Spleen (tissue), 11 donors: Measurements from ENCODE around the gene TMEM204. TPM values are rescaled to one million over a fixed set of nuclear protein-coding genes. Genes with fewer than 3 reads are reported as not detected.

Source experiments
- DNase-seq: peaks from one replicate; pipeline ENCODE4 v3.0.0-alpha.2; 2020
- H3K27ac ChIP-seq, 8 donors: fragments of 200-600 bp; sonication (generic) in 7 of 8; 1 replicate in 4 of 8; 2 replicates in 4 of 8; pipeline versions ENCODE4 v1.5.0 to v1.8.0; 2016 to 2021; ENCODE audit warnings: inconsistent platforms in 4 of 8, mild to moderate bottlenecking in 4 of 8, moderate library complexity in 1 of 8
- H3K27me3 ChIP-seq, 7 donors: fragments of 200-600 bp; sonication (generic) in 6 of 7; replicated peaks in 1 of 7; 1 replicate in 4 of 7; 2 replicates in 3 of 7; pipeline versions ENCODE4 v1.5.0 to v1.8.0; 2016 to 2021; ENCODE audit warnings: inconsistent platforms in 3 of 7, mild to moderate bottlenecking in 1 of 7
- H3K36me3 ChIP-seq, 6 donors: fragments of 200-600 bp; sonication (generic) in 5 of 6; 1 replicate in 4 of 6; 2 replicates in 2 of 6; pipeline versions ENCODE4 v1.5.0 to v1.8.0; 2016 to 2021; ENCODE audit warnings: inconsistent platforms in 2 of 6
- H3K4me1 ChIP-seq, 6 donors: fragments of 200-600 bp; sonication (generic) in 5 of 6; 1 replicate in 3 of 6; 2 replicates in 3 of 6; pipeline versions ENCODE4 v1.5.0 to v1.8.0; 2016 to 2021; ENCODE audit warnings: inconsistent platforms in 3 of 6
- H3K4me3 ChIP-seq, 8 donors: fragments of 200-600 bp; sonication (generic) in 7 of 8; 1 replicate in 4 of 8; 2 replicates in 4 of 8; pipeline versions ENCODE4 v1.5.0 to v1.8.0; 2016 to 2021; ENCODE audit warnings: inconsistent platforms in 4 of 8, mild to moderate bottlenecking in 4 of 8, moderate library complexity in 2 of 8
- H3K9me3 ChIP-seq, 8 donors: fragments of 200-600 bp; sonication (generic) in 7 of 8; 1 replicate in 4 of 8; 2 replicates in 4 of 8; pipeline versions ENCODE4 v1.5.0 to v1.8.0; 2016 to 2021; ENCODE audit warnings: inconsistent platforms in 4 of 8
- POLR2A ChIP-seq, 3 donors: fragments of 450-650 bp; IDR thresholded peaks; one replicate each; pipeline ENCODE4 v1.5.1; 2017; ENCODE audit warnings: antibody characterized with exemption in 3 of 3, mild to moderate bottlenecking in 1 of 3
- POLR2AphosphoS5 ChIP-seq, 3 donors: sonication (generic); formaldehyde crosslinking; IDR thresholded peaks; one replicate each; pipeline ENCODE4 v1.5.1; 2017; ENCODE audit warnings: antibody characterized with exemption in 3 of 3
- WGBS, 5 donors: extraction: QIAGEN DNeasy Blood & Tissue Kit in 3 of 5; methylation state at CpG; one replicate each; pipeline versions ENCODE4 v1.1.5 to v1.1.7; 2013 to 2018; 5-methylcytosine and 5-hydroxymethylcytosine counted together
- intact Hi-C: fragments of 100-400 bp; cut with DNase I; formaldehyde crosslinking; loops from one replicate; pipeline ENCODE4 v1.15.0; 2023; ENCODE audit warnings: low total_unique reads
- polyA plus RNA-seq, 3 donors: library from polyadenylated mRNA; stranded (reverse); fragments of 200-250 nt; gene quantifications; one replicate each; pipeline ENCODE4 v1.2.1, GENCODE V29; 2013
- total RNA-seq, 7 donors: library from RNA; depleted of rRNA in 3 of 7; stranded (reverse); fragments of >200 nt in 3 of 7; fragmentation: NEBNext Ultra II Directional in 4 of 7; extraction: Animal tissue kit (Norgen Biotek cat#: 25700) in 4 of 7; gene quantifications; one replicate each; pipeline versions ENCODE4 v1.1.0 to v1.2.1, GENCODE V29; 2016 to 2021
- TF ChIP-seq, protein P1 (sequence below), 11 experiments: fragments of 200-600 bp in 7 of 11; fragments of 450-650 bp in 4 of 11; sonication (generic) in 4 of 11; IDR thresholded peaks in 8 of 11; conservative IDR thresholded peaks in 3 of 11; 1 replicate in 7 of 11; 2 replicates in 4 of 11; pipeline versions ENCODE4 v1.4.0 to v1.8.0; 2016 to 2021; ENCODE audit warnings: antibody characterized with exemption in 11 of 11, inconsistent platforms in 4 of 11, mild to moderate bottlenecking in 1 of 11
- donor health status: healthy with polysubstance abuse.
- donor health status: DM: no; HTN: no; CAD: no; lungs with moderate emphysema.
- donor health status: DM: no; HTN: no; CAD: no.
- donor health status: Bipolar disorder and iron deficiency.
- donor health status: healthy.
- donor health status: DM: no; HTN: no; CAD: no.
- donor health status: DM: yes; HTN: yes; CAD: no.

The TMEM204 gene
- total and polyA plus RNA-seq, 10 donors: 10.1 to 47.1 (median 23.1) TPM

DNA sequence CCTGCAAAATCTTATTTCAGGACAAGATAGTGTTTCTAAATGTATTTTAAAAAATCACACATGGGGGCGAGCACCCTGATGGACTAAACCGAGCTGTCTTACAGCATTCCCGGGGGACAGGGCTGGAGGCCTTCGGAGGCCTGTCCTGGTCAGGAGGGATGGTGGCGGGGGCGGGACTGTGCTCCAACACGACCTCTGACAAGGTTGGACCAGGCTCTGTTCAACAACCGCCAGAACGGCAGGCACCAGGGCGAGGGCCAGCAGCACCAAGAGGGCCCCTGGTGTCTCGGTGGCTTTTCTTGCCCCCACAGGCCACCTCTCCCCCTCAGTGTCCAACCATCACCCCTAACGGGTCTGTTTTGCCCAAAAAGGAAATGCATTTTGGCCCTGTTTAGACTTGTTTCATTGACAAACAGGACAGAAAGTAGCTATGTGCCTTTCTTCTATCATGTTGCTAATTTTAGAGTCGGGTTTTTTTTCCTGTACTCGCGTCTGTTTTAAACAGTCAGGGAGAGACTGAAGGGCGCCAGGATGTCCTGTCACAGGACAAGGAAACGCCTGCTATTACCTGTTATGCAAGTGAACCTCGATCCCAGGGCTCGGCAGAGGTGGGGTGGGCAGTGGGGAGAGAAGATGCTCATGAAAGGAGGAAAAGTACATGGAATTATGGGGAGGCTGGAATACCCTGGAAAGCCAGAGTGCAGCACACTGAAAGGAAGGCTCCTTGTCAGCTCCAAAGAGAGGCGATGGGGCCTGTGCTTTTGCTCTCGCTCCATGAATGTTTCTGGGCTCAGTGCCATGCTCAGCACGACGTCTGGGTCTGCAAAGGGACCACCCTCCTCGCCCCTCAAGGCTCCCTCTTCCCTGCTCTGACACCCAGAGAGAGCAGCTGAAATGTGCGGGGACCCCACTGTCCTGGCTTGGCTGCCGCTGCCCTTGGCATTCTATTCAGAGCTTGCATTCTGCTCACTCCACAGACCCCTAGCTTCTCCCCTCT, 11.9 kb downstream of the TMEM204 start:
- Histone ChIP-seq H3K4me3 (peak overlapping the region in 2 of 8 donors; percentile 10 to 17), H3K27ac (peak overlapping the region; percentile 72 to 90 (median 81)), H3K4me1 (peaks cover 47 to 93% (median 72%) of the 10 kb centered on the region in 6 donors), H3K36me3 (peaks cover 0 to 70% (median 15%) of the 10 kb centered on the region in 6 donors), H3K9me3 (no peaks in the 10 kb centered on the region), H3K27me3 (no peaks in the 10 kb centered on the region)
- no peak for DNase-seq
- no peak for TF ChIP-seq POLR2A (IDR thresholded peaks at IDR 0.05)
- peak; percentile 35 to 69 (median 61) for TF ChIP-seq POLR2AphosphoS5 (IDR thresholded peaks at IDR 0.05)
- TF ChIP-seq, protein P1, sequence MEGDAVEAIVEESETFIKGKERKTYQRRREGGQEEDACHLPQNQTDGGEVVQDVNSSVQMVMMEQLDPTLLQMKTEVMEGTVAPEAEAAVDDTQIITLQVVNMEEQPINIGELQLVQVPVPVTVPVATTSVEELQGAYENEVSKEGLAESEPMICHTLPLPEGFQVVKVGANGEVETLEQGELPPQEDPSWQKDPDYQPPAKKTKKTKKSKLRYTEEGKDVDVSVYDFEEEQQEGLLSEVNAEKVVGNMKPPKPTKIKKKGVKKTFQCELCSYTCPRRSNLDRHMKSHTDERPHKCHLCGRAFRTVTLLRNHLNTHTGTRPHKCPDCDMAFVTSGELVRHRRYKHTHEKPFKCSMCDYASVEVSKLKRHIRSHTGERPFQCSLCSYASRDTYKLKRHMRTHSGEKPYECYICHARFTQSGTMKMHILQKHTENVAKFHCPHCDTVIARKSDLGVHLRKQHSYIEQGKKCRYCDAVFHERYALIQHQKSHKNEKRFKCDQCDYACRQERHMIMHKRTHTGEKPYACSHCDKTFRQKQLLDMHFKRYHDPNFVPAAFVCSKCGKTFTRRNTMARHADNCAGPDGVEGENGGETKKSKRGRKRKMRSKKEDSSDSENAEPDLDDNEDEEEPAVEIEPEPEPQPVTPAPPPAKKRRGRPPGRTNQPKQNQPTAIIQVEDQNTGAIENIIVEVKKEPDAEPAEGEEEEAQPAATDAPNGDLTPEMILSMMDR (IDR thresholded peaks at IDR 0.05 in 8 of 11, conservative IDR thresholded peaks at IDR 0.05 in 3 of 11): no peak
- intact Hi-C loops: no loop called here
- 28 to 42% (median 38%) methylated on average over 25 to 26 of the region's 26 CpGs for WGBS, 5 donors

DNA sequence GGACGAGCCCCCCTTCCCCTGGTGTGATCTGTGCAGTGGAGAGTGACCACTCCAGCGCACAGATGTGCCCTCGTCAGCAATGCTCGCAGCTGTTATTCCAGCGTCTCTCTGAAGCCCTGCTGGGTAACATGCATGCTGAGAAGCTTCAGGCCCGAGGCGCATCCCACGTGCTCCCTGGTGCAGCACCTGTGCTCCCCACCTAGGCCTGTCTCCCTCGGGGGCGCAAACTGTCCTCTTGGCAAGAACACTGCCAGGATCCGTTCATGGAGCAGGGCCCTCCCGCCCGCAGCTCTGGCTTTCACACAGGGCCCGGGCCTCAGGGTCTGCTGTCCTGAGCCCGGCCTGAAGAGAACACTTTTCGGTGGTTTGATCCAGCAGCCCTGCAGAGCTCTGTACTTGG, 13.0 kb downstream of the TMEM204 start:
- H3K36me3 ChIP-seq: peaks cover 0 to 69% (median 15%) of the 10 kb centered on the region in 6 donors
- no peak for DNase-seq
- intact Hi-C loops: no loop called here
- no peaks in the 10 kb centered on the region for H3K9me3 ChIP-seq
- no peaks in the 10 kb centered on the region for H3K27me3 ChIP-seq
- peak overlapping the region in 5 of 8 donors; percentile 77 to 90 (median 86) for H3K27ac ChIP-seq
- peaks cover 47 to 92% (median 70%) of the 10 kb centered on the region in 6 donors for H3K4me1 ChIP-seq
- WGBS, 5 donors: 80 to 88% (median 85%) methylated on average over 1 to 16 of the region's 16 CpGs
- H3K4me3 ChIP-seq: no peak overlapping the region
- TF ChIP-seq, protein P1 (IDR thresholded peaks at IDR 0.05 in 8 of 11, conservative IDR thresholded peaks at IDR 0.05 in 3 of 11): no peak
- TF ChIP-seq POLR2A (IDR thresholded peaks at IDR 0.05): no peak
- TF ChIP-seq POLR2AphosphoS5 (IDR thresholded peaks at IDR 0.05): peak in 1 of 3 donors; percentile 7

DNA sequence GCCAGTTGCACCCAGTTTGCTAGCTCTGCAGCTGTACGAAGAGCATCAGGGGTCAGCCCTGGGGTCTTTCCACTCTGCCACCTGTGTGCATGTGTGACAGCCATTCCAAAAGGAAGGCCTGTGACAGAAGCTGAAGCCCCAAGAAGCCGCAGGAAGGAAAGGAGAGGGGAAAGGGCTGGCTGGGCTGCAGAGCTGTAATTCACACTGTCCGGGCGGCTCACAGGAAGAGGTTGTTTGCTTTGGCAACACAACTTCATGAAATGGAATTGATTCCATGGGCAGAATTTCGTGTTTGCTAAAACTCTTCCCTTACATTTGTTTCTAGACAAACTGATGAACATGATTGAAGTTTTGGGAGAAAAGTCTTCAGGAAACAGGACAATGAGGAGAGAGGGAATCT, 14.8 kb downstream of the TMEM204 start:
- no peak for DNase-seq
- H3K27me3 ChIP-seq: no peaks in the 10 kb centered on the region
- H3K27ac ChIP-seq: peak overlapping the region in 3 of 8 donors; percentile 26 to 46 (median 33)
- no peak overlapping the region for H3K4me3 ChIP-seq
- H3K9me3 ChIP-seq: no peaks in the 10 kb centered on the region
- WGBS, 5 donors: 45 to 61% (median 49%) methylated on average over 4 to 5 of the region's 5 CpGs
- no peak for TF ChIP-seq POLR2AphosphoS5 (IDR thresholded peaks at IDR 0.05)
- TF ChIP-seq POLR2A (IDR thresholded peaks at IDR 0.05): no peak
- TF ChIP-seq, protein P1 (IDR thresholded peaks at IDR 0.05 in 8 of 11, conservative IDR thresholded peaks at IDR 0.05 in 3 of 11): no peak
- intact Hi-C loops: no loop called here
- peaks cover 0 to 67% (median 13%) of the 10 kb centered on the region in 6 donors for H3K36me3 ChIP-seq
- H3K4me1 ChIP-seq: peaks cover 35 to 74% (median 55%) of the 10 kb centered on the region in 6 donors

DNA sequence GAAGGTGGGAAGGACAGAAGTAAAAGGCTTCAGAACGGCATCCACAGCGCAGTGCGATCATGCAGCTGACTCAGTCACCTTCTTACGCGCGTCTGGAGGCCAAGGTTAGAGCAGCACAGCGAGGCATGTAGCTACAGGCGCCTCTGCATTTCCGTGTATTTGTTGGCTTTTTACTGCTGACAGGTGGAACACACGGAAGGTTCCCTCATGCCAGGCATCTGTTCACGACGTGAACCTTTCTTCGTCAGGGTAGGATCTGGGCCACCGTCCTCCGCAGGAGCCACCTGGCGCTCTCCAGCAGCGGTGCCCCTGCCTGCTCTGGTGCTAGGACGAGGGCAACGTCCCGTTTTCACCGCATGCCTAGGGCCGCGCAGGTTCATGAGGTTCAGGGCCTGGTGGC, 15.3 kb downstream of the TMEM204 start:
- no peak overlapping the region for H3K4me3 ChIP-seq
- 76 to 87% (median 81%) methylated on average over 22 to 23 of the region's 23 CpGs for WGBS, 5 donors
- TF ChIP-seq, protein P1 (IDR thresholded peaks at IDR 0.05 in 8 of 11, conservative IDR thresholded peaks at IDR 0.05 in 3 of 11): no peak
- TF ChIP-seq POLR2AphosphoS5 (IDR thresholded peaks at IDR 0.05): peak in 2 of 3 donors; percentile 46 to 64
- intact Hi-C loops: no loop called here
- no peak for DNase-seq
- peaks cover 0 to 72% (median 13%) of the 10 kb centered on the region in 6 donors for H3K36me3 ChIP-seq
- peak overlapping the region in 4 of 8 donors; percentile 7 to 46 (median 30) for H3K27ac ChIP-seq
- no peaks in the 10 kb centered on the region for H3K27me3 ChIP-seq
- no peaks in the 10 kb centered on the region for H3K9me3 ChIP-seq
- peaks cover 30 to 69% (median 50%) of the 10 kb centered on the region in 6 donors for H3K4me1 ChIP-seq
